A204.1 (cell line): Measurements from ENCODE around the gene TWF2.

Source experiments
- FAIRE-seq: peaks from 2 replicates; lab custom pipeline; 2012; peaks lifted over from hg19 to GRCh38; lab: Jason Lieb, UNC

Gene TWF2

GRCh38 chr3:52181543-52181942, 57.4 kb downstream of the TWF2 start:
- FAIRE-seq: no peak
